IMR-90 (cell line): Measurements from ENCODE around the gene CCDC171. TPM values are rescaled to one million over a fixed set of nuclear protein-coding genes. Genes with fewer than 3 reads are reported as not detected.

Experiments used
- ATAC-seq: fragments of 200-7000 bp; cut with Tn5 transposase; 2 replicates; pipeline ENCODE4 v1.9.1; 2020; ENCODE audit warnings: low read depth, mild to moderate bottlenecking, moderate library complexity
- BruUV-seq: library from RNA; stranded (reverse); fragments of 400-500 nt; replicated peaks from 2 replicates; lab custom pipeline; 2021; lab: Mats Ljungman, UMichigan
- CTCF ChIA-PET: fragments of 300-600 bp; formaldehyde crosslinking; extraction: SDS; loops from one replicate; lab custom pipeline; 2021; ENCODE audit warnings: antibody characterized with exemption; lab: Yijun Ruan, JAX
- POLR2A ChIA-PET: fragments of 300-600 bp; sonication (Branson Sonifier 250); formaldehyde crosslinking; loops from one replicate; lab custom pipeline; 2022; ENCODE audit warnings: antibody characterized with exemption; ENCODE audit not compliant: unreplicated experiment; lab: Charles Lee
- DNase-seq: peaks from one replicate; pipeline ENCODE4 v3.0.0; 2013
- H2AFZ ChIP-seq: replicated peaks from 2 replicates; pipeline ENCODE3; 2013; ENCODE audit warnings: low read length, mild to moderate bottlenecking; ENCODE audit not compliant: poor library complexity
- H2AK5ac ChIP-seq: 2 replicates; pipeline ENCODE4 v1.6.1; 2013; ENCODE audit warnings: low read depth, low read length, inconsistent platforms
- H2AK9ac ChIP-seq: replicated peaks from 2 replicates; pipeline ENCODE3; 2013; ENCODE audit warnings: mild to moderate bottlenecking, low read depth, low read length, moderate library complexity; ENCODE audit not compliant: poor library complexity
- H2BK120ac ChIP-seq: 2 replicates; pipeline ENCODE4 v1.6.1; 2013; ENCODE audit warnings: low read depth, low read length, inconsistent platforms
- H2BK15ac ChIP-seq: 3 replicates; pipeline ENCODE4 v1.6.1; 2013; ENCODE audit warnings: low read depth, low read length, inconsistent platforms
- H2BK20ac ChIP-seq: 2 replicates; pipeline ENCODE4 v1.6.1; 2013; ENCODE audit warnings: low read depth, mild to moderate bottlenecking, inconsistent platforms, low read length, moderate library complexity
- H2BK5ac ChIP-seq: 2 replicates; pipeline ENCODE4 v1.6.1; 2013; ENCODE audit warnings: mild to moderate bottlenecking, low read depth, low read length, inconsistent platforms; ENCODE audit not compliant: poor library complexity, severe bottlenecking
- H3K14ac ChIP-seq: replicated peaks from 2 replicates; pipeline ENCODE4 v1.6.1; 2013; ENCODE audit warnings: low read depth, low read length, inconsistent platforms
- H3K18ac ChIP-seq: 2 replicates; pipeline ENCODE4 v1.6.1; 2013; ENCODE audit warnings: low read depth, low read length, control low read depth
- H3K23ac ChIP-seq: 2 replicates; pipeline ENCODE4 v1.6.1; 2013; ENCODE audit warnings: low read depth, low read length, inconsistent platforms
- H3K27ac ChIP-seq: 2 replicates; pipeline ENCODE4 v1.5.1; 2013; ENCODE audit warnings: mild to moderate bottlenecking, control low read depth, low read length; ENCODE audit not compliant: insufficient read depth
- H3K27me3 ChIP-seq: 2 replicates; pipeline ENCODE4 v1.6.1; 2013; ENCODE audit warnings: low read length; ENCODE audit not compliant: control insufficient read depth, insufficient read depth
- H3K36me3 ChIP-seq: 2 replicates; pipeline ENCODE4 v1.6.1; 2013; ENCODE audit warnings: low read length, mixed read lengths; ENCODE audit not compliant: control insufficient read depth, insufficient read depth
- H3K4ac ChIP-seq: 2 replicates; pipeline ENCODE4 v1.6.1; 2013; ENCODE audit warnings: low read depth, low read length, inconsistent platforms
- H3K4me1 ChIP-seq: 2 replicates; pipeline ENCODE4 v1.6.1; 2013; ENCODE audit warnings: low read length, mixed read lengths; ENCODE audit not compliant: control insufficient read depth, insufficient read depth
- H3K4me2 ChIP-seq: 2 replicates; pipeline ENCODE4 v1.6.1; 2013; ENCODE audit warnings: low read depth, mild to moderate bottlenecking, control low read depth, low read length, moderate library complexity
- H3K4me3 ChIP-seq: 2 replicates; pipeline ENCODE4 v1.5.1; 2013; ENCODE audit warnings: low read depth, mild to moderate bottlenecking, control low read depth, low read length, moderate library complexity; ENCODE audit not compliant: insufficient read depth
- H3K56ac ChIP-seq: 2 replicates; pipeline ENCODE4 v1.6.1; 2013; ENCODE audit warnings: low read length, inconsistent platforms; ENCODE audit not compliant: insufficient read depth; ENCODE audit errors: extremely low read depth
- H3K79me1 ChIP-seq, 2 experiments: 2 replicates each; pipeline ENCODE4 v1.6.1; 2013; ENCODE audit warnings: low read length in 2 of 2, inconsistent platforms in 1 of 2, low read depth in 1 of 2
- H3K9ac ChIP-seq: 2 replicates; pipeline ENCODE4 v1.6.1; 2013; ENCODE audit warnings: low read depth, low read length, control low read depth
- H3K9me1 ChIP-seq: 2 replicates; pipeline ENCODE4 v1.6.1; 2013; ENCODE audit warnings: low read length, inconsistent platforms; ENCODE audit not compliant: insufficient read depth
- H3K9me3 ChIP-seq: 2 replicates; pipeline ENCODE4 v1.6.1; 2013; ENCODE audit warnings: low read length; ENCODE audit not compliant: control insufficient read depth, insufficient read depth
- H4K20me1 ChIP-seq: 2 replicates; pipeline ENCODE4 v1.6.1; 2013; ENCODE audit warnings: low read length, inconsistent platforms; ENCODE audit not compliant: insufficient read depth
- H4K5ac ChIP-seq: 2 replicates; pipeline ENCODE4 v1.6.1; 2013; ENCODE audit warnings: mild to moderate bottlenecking, low read depth, low read length, control low read depth
- H4K8ac ChIP-seq, 2 experiments: 2 replicates each; pipeline ENCODE4 v1.6.1; 2013; ENCODE audit warnings: low read depth in 2 of 2, low read length in 2 of 2, control low read depth in 1 of 2, inconsistent platforms in 1 of 2
- H4K91ac ChIP-seq: 2 replicates; pipeline ENCODE4 v1.6.1; 2013; ENCODE audit warnings: low read depth, low read length, inconsistent platforms; ENCODE audit not compliant: insufficient read depth
- POLR2A ChIP-seq: IDR thresholded peaks from 2 replicates; pipeline ENCODE4 v1.6.1; 2012; ENCODE audit warnings: mild to moderate bottlenecking, low read depth, low read length
- WGBS, 2 experiments: methylation state at CpG; one replicate each; pipeline versions ENCODE4 v1.1.5 to v1.1.7; 2013; ENCODE audit warnings: missing lambda C conversion rate in 2 of 2; ENCODE audit not compliant: insufficient read length in 1 of 2; ENCODE audit errors: extremely low coverage in 2 of 2; 5-methylcytosine and 5-hydroxymethylcytosine counted together
- dilution Hi-C: fragments of 300-500 bp; cut with HindIII; formaldehyde crosslinking; loops from one replicate; pipeline ENCODE4 v1.14.3; 2018; ENCODE audit warnings: low sequenced_read_pairs; ENCODE audit not compliant: unreplicated experiment
- in situ Hi-C: fragments of 300-500 bp; cut with MboI; formaldehyde crosslinking; loops from 3 replicates; pipeline ENCODE4 v1.14.3; 2019; ENCODE audit warnings: low sequenced_read_pairs, inconsistent platforms, mixed read lengths
- intact Hi-C: fragments of 100-400 bp; cut with micrococcal nuclease; formaldehyde crosslinking; loops from 2 replicates; pipeline ENCODE4 v1.10.0; 2022
- polyA plus RNA-seq, 3 experiments: library from polyadenylated mRNA; depleted of rRNA; stranded (reverse); fragments of >200 nt; gene quantifications; 2 replicates each; pipeline ENCODE4 v1.2.3, GENCODE V29; 2012; ENCODE audit warnings: low replicate concordance in 1 of 3
- total RNA-seq: library from RNA; depleted of rRNA; stranded (reverse); fragments of >200 nt; gene quantifications from 2 replicates; pipeline ENCODE4 v1.2.3, GENCODE V29; 2012

The CCDC171 gene
- total and polyA plus RNA-seq, 2 of the 4 experiments (the other 2 are of a cell fraction) = 0.63 to 2.2 TPM

GRCh38 chr9:15942831-15943424 is 390.1 kb downstream of the CCDC171 start:
- H3K4me3 ChIP-seq = no peak overlapping the region
- no peaks in the 10 kb centered on the region for H3K9me3 ChIP-seq
- intact Hi-C loops (no loop called here), in situ Hi-C loops (no loop called here), dilution Hi-C loops (no loop called here)
- no peak overlapping the region for H3K14ac ChIP-seq
- no peak overlapping the region for H3K18ac ChIP-seq
- no peaks in the 10 kb centered on the region for H3K27me3 ChIP-seq
- H2AK5ac ChIP-seq = no peak overlapping the region
- H3K79me1 ChIP-seq = no peaks in the 10 kb centered on the region
- no peak overlapping the region for H3K4me2 ChIP-seq
- BruUV-seq = no TSS peak
- no peak overlapping the region for H3K56ac ChIP-seq
- no peak overlapping the region for H4K5ac ChIP-seq
- no peak overlapping the region for H2BK15ac ChIP-seq
- ATAC-seq = no peak
- H4K91ac ChIP-seq = no peak overlapping the region
- no peak overlapping the region for H3K4ac ChIP-seq
- H2AFZ ChIP-seq = no peak overlapping the region
- no CpG with 5 or more reads among the region's 3 CpGs for WGBS, 2 experiments
- no peak overlapping the region for H2AK9ac ChIP-seq
- no peak overlapping the region for H3K9ac ChIP-seq
- no peaks in the 10 kb centered on the region for H4K20me1 ChIP-seq
- ChIA-PET POLR2A (no interaction called here), CTCF (interaction anchor here (1.3 kb wide), 1 partner anchor 12 kb away, joined by 4 read pairs; no protein-coding TSS in a partner anchor)
- H4K8ac ChIP-seq = no peak overlapping the region; a peak in 1 of 4 replicates
- H2BK20ac ChIP-seq = no peak overlapping the region
- H2BK5ac ChIP-seq = no peak overlapping the region
- H3K27ac ChIP-seq = no peak overlapping the region
- DNase-seq = no peak
- no peaks in the 10 kb centered on the region for H3K9me1 ChIP-seq
- H3K36me3 ChIP-seq = no peaks in the 10 kb centered on the region
- no peak for TF ChIP-seq POLR2A
- H3K4me1 ChIP-seq = no peaks in the 10 kb centered on the region
- no peak overlapping the region for H3K23ac ChIP-seq
- H2BK120ac ChIP-seq = no peak overlapping the region
